ENCODE measurements around the gene TMEM132D. TPM values are rescaled to one million over a fixed set of nuclear protein-coding genes. Genes with fewer than 3 reads are reported as not detected.

Gene TMEM132D
- total RNA-seq, 2 donors from 2014 or later: not detected

- ATAC-seq (replicated peaks): no peak
- Mint-ChIP-seq H3K27ac (no peak overlapping the region), H3K36me3 (ENCODE audit: low read depth) (no peaks in the 10 kb centered on the region), H3K27me3 (peaks cover 3% of the 10 kb centered on the region), H3K9me3 (peaks cover 7% of the 10 kb centered on the region), H3K4me1 (no peaks in the 10 kb centered on the region), H3K4me3 (no peak overlapping the region)
These were observed 552.3 kb downstream of the TMEM132D start for GRCh38 chr12:129351481-129351880.

- no peak for ATAC-seq (replicated peaks)
- H3K27me3 Mint-ChIP-seq: no peaks in the 10 kb centered on the region
- H3K4me1 Mint-ChIP-seq: no peaks in the 10 kb centered on the region
- H3K4me3 Mint-ChIP-seq: no peak overlapping the region
- no peaks in the 10 kb centered on the region for H3K36me3 Mint-ChIP-seq (ENCODE audit: low read depth)
- H3K9me3 Mint-ChIP-seq: peaks cover 19% of the 10 kb centered on the region
- H3K27ac Mint-ChIP-seq: no peak overlapping the region
These were observed 564.5 kb downstream of the TMEM132D start for GRCh38 chr12:129339336-129339735.

- Mint-ChIP-seq H3K36me3 (ENCODE audit: low read depth) (no peaks in the 10 kb centered on the region), H3K27ac (no peak overlapping the region), H3K9me3 (peaks cover 11% of the 10 kb centered on the region), H3K4me1 (no peaks in the 10 kb centered on the region), H3K4me3 (no peak overlapping the region), H3K27me3 (no peaks in the 10 kb centered on the region)
- ATAC-seq (replicated peaks): no peak
These were observed 566.4 kb downstream of the TMEM132D start for GRCh38 chr12:129337413-129337812.

- ATAC-seq (replicated peaks): no peak
- Mint-ChIP-seq H3K36me3 (ENCODE audit: low read depth) (no peaks in the 10 kb centered on the region), H3K4me1 (no peaks in the 10 kb centered on the region), H3K4me3 (no peak overlapping the region), H3K27ac (no peak overlapping the region), H3K9me3 (peaks cover 11% of the 10 kb centered on the region), H3K27me3 (no peaks in the 10 kb centered on the region)
These were observed 568.1 kb downstream of the TMEM132D start for GRCh38 chr12:129335773-129336172.

- no peaks in the 10 kb centered on the region for H3K27me3 Mint-ChIP-seq
- ATAC-seq (replicated peaks): no peak
- H3K36me3 Mint-ChIP-seq (ENCODE audit: low read depth): no peaks in the 10 kb centered on the region
- H3K4me1 Mint-ChIP-seq: no peaks in the 10 kb centered on the region
- peaks cover 13% of the 10 kb centered on the region for H3K9me3 Mint-ChIP-seq
- H3K27ac Mint-ChIP-seq: no peak overlapping the region
- H3K4me3 Mint-ChIP-seq: no peak overlapping the region
These were observed 571.5 kb downstream of the TMEM132D start for GRCh38 chr12:129332286-129332685.

- Mint-ChIP-seq H3K4me3 (no peak overlapping the region), H3K9me3 (peaks cover 13% of the 10 kb centered on the region), H3K36me3 (ENCODE audit: low read depth) (no peaks in the 10 kb centered on the region), H3K27me3 (no peaks in the 10 kb centered on the region), H3K27ac (no peak overlapping the region), H3K4me1 (no peaks in the 10 kb centered on the region)
- no peak for ATAC-seq (replicated peaks)
These were observed 572.3 kb downstream of the TMEM132D start for GRCh38 chr12:129331356-129332085.

GRCh38 chr12:129328235-129328634 lies 575.6 kb downstream of the TMEM132D start:
- no peaks in the 10 kb centered on the region for H3K27me3 Mint-ChIP-seq
- H3K27ac Mint-ChIP-seq: no peak overlapping the region
- ATAC-seq (replicated peaks): no peak
- no peaks in the 10 kb centered on the region for H3K36me3 Mint-ChIP-seq (ENCODE audit: low read depth)
- no peak overlapping the region for H3K4me3 Mint-ChIP-seq
- no peaks in the 10 kb centered on the region for H3K4me1 Mint-ChIP-seq
- H3K9me3 Mint-ChIP-seq: peaks cover 13% of the 10 kb centered on the region

GRCh38 chr12:129325566-129325965 lies 578.3 kb downstream of the TMEM132D start:
- Mint-ChIP-seq H3K36me3 (ENCODE audit: low read depth) (no peaks in the 10 kb centered on the region), H3K4me1 (no peaks in the 10 kb centered on the region), H3K27ac (no peak overlapping the region), H3K4me3 (no peak overlapping the region), H3K9me3 (peaks cover 5% of the 10 kb centered on the region), H3K27me3 (no peaks in the 10 kb centered on the region)
- ATAC-seq (replicated peaks): no peak

- ATAC-seq (replicated peaks): no peak
- Mint-ChIP-seq H3K4me3 (no peak overlapping the region), H3K4me1 (no peaks in the 10 kb centered on the region), H3K27ac (no peak overlapping the region), H3K36me3 (ENCODE audit: low read depth) (no peaks in the 10 kb centered on the region), H3K27me3 (no peaks in the 10 kb centered on the region), H3K9me3 (peaks cover 12% of the 10 kb centered on the region)
These were observed 591.8 kb downstream of the TMEM132D start for GRCh38 chr12:129312048-129312447.

GRCh38 chr12:129310346-129310745 lies 593.5 kb downstream of the TMEM132D start:
- no peak for ATAC-seq (replicated peaks)
- Mint-ChIP-seq H3K4me3 (no peak overlapping the region), H3K27ac (no peak overlapping the region), H3K9me3 (peaks cover 12% of the 10 kb centered on the region), H3K27me3 (no peaks in the 10 kb centered on the region), H3K4me1 (no peaks in the 10 kb centered on the region), H3K36me3 (ENCODE audit: low read depth) (no peaks in the 10 kb centered on the region)

GRCh38 chr12:129305851-129306250 lies 598.0 kb downstream of the TMEM132D start:
- no peak overlapping the region for H3K4me3 Mint-ChIP-seq
- no peak overlapping the region for H3K27ac Mint-ChIP-seq
- no peaks in the 10 kb centered on the region for H3K4me1 Mint-ChIP-seq
- H3K36me3 Mint-ChIP-seq (ENCODE audit: low read depth): no peaks in the 10 kb centered on the region
- H3K9me3 Mint-ChIP-seq: peaks cover 22% of the 10 kb centered on the region
- no peaks in the 10 kb centered on the region for H3K27me3 Mint-ChIP-seq
- ATAC-seq (replicated peaks): no peak

- H3K27ac Mint-ChIP-seq: no peak overlapping the region
- peaks cover 22% of the 10 kb centered on the region for H3K9me3 Mint-ChIP-seq
- no peaks in the 10 kb centered on the region for H3K36me3 Mint-ChIP-seq (ENCODE audit: low read depth)
- no peaks in the 10 kb centered on the region for H3K4me1 Mint-ChIP-seq
- no peaks in the 10 kb centered on the region for H3K27me3 Mint-ChIP-seq
- no peak for ATAC-seq (replicated peaks)
- H3K4me3 Mint-ChIP-seq: no peak overlapping the region
These were observed 599.3 kb downstream of the TMEM132D start for GRCh38 chr12:129304529-129304928.

GRCh38 chr12:129300011-129300410 lies 603.8 kb downstream of the TMEM132D start:
- Mint-ChIP-seq H3K9me3 (peaks cover 18% of the 10 kb centered on the region), H3K27me3 (no peaks in the 10 kb centered on the region), H3K36me3 (ENCODE audit: low read depth) (no peaks in the 10 kb centered on the region), H3K4me3 (no peak overlapping the region), H3K4me1 (no peaks in the 10 kb centered on the region), H3K27ac (no peak overlapping the region)
- ATAC-seq (replicated peaks): no peak

GRCh38 chr12:129298921-129299320 lies 604.9 kb downstream of the TMEM132D start:
- peaks cover 22% of the 10 kb centered on the region for H3K9me3 Mint-ChIP-seq
- ATAC-seq (replicated peaks): no peak
- H3K27me3 Mint-ChIP-seq: no peaks in the 10 kb centered on the region
- H3K36me3 Mint-ChIP-seq (ENCODE audit: low read depth): no peaks in the 10 kb centered on the region
- no peak overlapping the region for H3K4me3 Mint-ChIP-seq
- H3K4me1 Mint-ChIP-seq: no peaks in the 10 kb centered on the region
- H3K27ac Mint-ChIP-seq: no peak overlapping the region

GRCh38 chr12:129296671-129297070 lies 607.2 kb downstream of the TMEM132D start:
- H3K4me1 Mint-ChIP-seq: no peaks in the 10 kb centered on the region
- H3K4me3 Mint-ChIP-seq: no peak overlapping the region
- no peaks in the 10 kb centered on the region for H3K36me3 Mint-ChIP-seq (ENCODE audit: low read depth)
- no peak overlapping the region for H3K27ac Mint-ChIP-seq
- H3K27me3 Mint-ChIP-seq: no peaks in the 10 kb centered on the region
- peaks cover 30% of the 10 kb centered on the region for H3K9me3 Mint-ChIP-seq
- no peak for ATAC-seq (replicated peaks)

- no peak overlapping the region for H3K27ac Mint-ChIP-seq
- no peak overlapping the region for H3K4me3 Mint-ChIP-seq
- no peak for ATAC-seq (replicated peaks)
- peaks cover 29% of the 10 kb centered on the region for H3K9me3 Mint-ChIP-seq
- H3K4me1 Mint-ChIP-seq: no peaks in the 10 kb centered on the region
- no peaks in the 10 kb centered on the region for H3K36me3 Mint-ChIP-seq (ENCODE audit: low read depth)
- no peaks in the 10 kb centered on the region for H3K27me3 Mint-ChIP-seq
These were observed 609.0 kb downstream of the TMEM132D start for GRCh38 chr12:129294868-129295267.
